NT2/D1 (cell line): ENCODE measurements around the gene IQGAP3.

Experiments
- YY1 ChIP-seq: IDR thresholded peaks from 2 replicates; pipeline ENCODE4 v1.6.1; 2011; ENCODE audit not compliant: insufficient read length, insufficient read depth
- ZNF274 ChIP-seq: IDR thresholded peaks from 2 replicates; pipeline ENCODE4 v1.6.1; 2011; ENCODE audit warnings: mild to moderate bottlenecking, low read depth, low read length

GRCh38 chr1:156513185-156513584, 59.2 kb downstream of the IQGAP3 start:
- no peak for TF ChIP-seq ZNF274
- TF ChIP-seq YY1, result no peak
